ENCODE data around the gene SCARB1. TPM values are rescaled to one million over a fixed set of nuclear protein-coding genes. Genes with fewer than 3 reads are reported as not detected.
A peak's percentile ranks its signal among the peaks of the same experiment; 100 is the strongest.

Gene SCARB1
- total RNA-seq, 1 donor from 2014 or later: 4.3 TPM

GRCh38 chr12:124816295-124816854, 47.3 kb downstream of the SCARB1 start:
- H3K9me3 ChIP-seq (ENCODE audit: low read depth): no peaks in the 10 kb centered on the region
- no peak overlapping the region for H3K4me3 Mint-ChIP-seq
- H3K27ac Mint-ChIP-seq: peak overlapping the region; percentile 90
- no peak overlapping the region for H3K4me2 ChIP-seq
- H3K36me3 ChIP-seq: no peaks in the 10 kb centered on the region
- H3K79me2 ChIP-seq (ENCODE audit: low read depth): no peaks in the 10 kb centered on the region
- H2AFZ ChIP-seq (replicated peaks): no peak overlapping the region
- H3K27ac ChIP-seq: no peak overlapping the region
- peaks cover 7% of the 10 kb centered on the region for H3K27me3 Mint-ChIP-seq (ENCODE audit: insufficient read depth, low read depth)
- no peaks in the 10 kb centered on the region for H3K9me3 Mint-ChIP-seq
- H3K4me1 Mint-ChIP-seq: peaks cover 10% of the 10 kb centered on the region
- no peaks in the 10 kb centered on the region for H3K27me3 ChIP-seq
- no peaks in the 10 kb centered on the region for H4K20me1 ChIP-seq (ENCODE audit: low read depth)
- H3K9ac ChIP-seq: no peak overlapping the region
- H3F3A ChIP-seq (ENCODE audit: low read depth): no peaks in the 10 kb centered on the region
- peaks cover 13% of the 10 kb centered on the region for H3K4me1 ChIP-seq
- TF ChIP-seq EZH2 (IDR thresholded peaks at IDR 0.05) (no peak), CTCF (IDR thresholded peaks at IDR 0.05) (no peak), EZH2phosphoT487 (IDR thresholded peaks at IDR 0.05) (no peak)
- peaks cover 14% of the 10 kb centered on the region for H3K36me3 Mint-ChIP-seq
- no peak overlapping the region for H3K4me3 ChIP-seq
- no peak for DNase-seq (ENCODE audit: low spot score)

GRCh38 chr12:124814741-124815613, 48.7 kb downstream of the SCARB1 start:
- Mint-ChIP-seq H3K36me3 (peaks cover 14% of the 10 kb centered on the region), H3K4me1 (peaks cover 10% of the 10 kb centered on the region), H3K27ac (peak overlapping the region; percentile 26)

GRCh38 chr12:124813782-124814181, 49.9 kb downstream of the SCARB1 start:
- no peaks in the 10 kb centered on the region for H3K9me3 ChIP-seq (ENCODE audit: low read depth)

More at GRCh38 chr12:124814741-124815613, 48.7 kb downstream of the SCARB1 start:
- H3F3A ChIP-seq (ENCODE audit: low read depth): no peaks in the 10 kb centered on the region
- no peaks in the 10 kb centered on the region for H4K20me1 ChIP-seq (ENCODE audit: low read depth)
- Mint-ChIP-seq H3K27me3 (ENCODE audit: insufficient read depth, low read depth) (peaks cover 6% of the 10 kb centered on the region), H3K9me3 (no peaks in the 10 kb centered on the region), H3K4me3 (no peak overlapping the region)
- no peaks in the 10 kb centered on the region for H3K36me3 ChIP-seq
- no peak overlapping the region for H3K4me3 ChIP-seq
- no peak overlapping the region for H3K27ac ChIP-seq
- peak overlapping the region; percentile 42 for H3K4me2 ChIP-seq
- H3K27me3 ChIP-seq: no peaks in the 10 kb centered on the region
- DNase-seq (ENCODE audit: low spot score): peak; percentile 59
- peaks cover 13% of the 10 kb centered on the region for H3K4me1 ChIP-seq
- H2AFZ ChIP-seq (replicated peaks): no peak overlapping the region
- H3K79me2 ChIP-seq (ENCODE audit: low read depth): no peaks in the 10 kb centered on the region
- no peak overlapping the region for H3K9ac ChIP-seq
- no peaks in the 10 kb centered on the region for H3K9me3 ChIP-seq (ENCODE audit: low read depth)
- TF ChIP-seq EZH2phosphoT487 (IDR thresholded peaks at IDR 0.05) (no peak), CTCF (IDR thresholded peaks at IDR 0.05) (no peak), EZH2 (IDR thresholded peaks at IDR 0.05) (no peak)

More at GRCh38 chr12:124813782-124814181, 49.9 kb downstream of the SCARB1 start:
- Histone ChIP-seq H3K9ac (no peak overlapping the region), H3K27me3 (no peaks in the 10 kb centered on the region), H3K79me2 (ENCODE audit: low read depth) (no peaks in the 10 kb centered on the region), H4K20me1 (ENCODE audit: low read depth) (no peaks in the 10 kb centered on the region), H3K4me3 (no peak overlapping the region), H2AFZ (replicated peaks) (no peak overlapping the region), H3K4me2 (no peak overlapping the region), H3F3A (ENCODE audit: low read depth) (no peaks in the 10 kb centered on the region), H3K36me3 (no peaks in the 10 kb centered on the region), H3K4me1 (peaks cover 13% of the 10 kb centered on the region), H3K27ac (no peak overlapping the region)
- Mint-ChIP-seq H3K36me3 (peaks cover 14% of the 10 kb centered on the region), H3K4me3 (no peak overlapping the region), H3K4me1 (peaks cover 10% of the 10 kb centered on the region), H3K27ac (no peak overlapping the region), H3K27me3 (ENCODE audit: insufficient read depth, low read depth) (peaks cover 8% of the 10 kb centered on the region), H3K9me3 (no peaks in the 10 kb centered on the region)
- no peak for DNase-seq (ENCODE audit: low spot score)
- TF ChIP-seq EZH2 (IDR thresholded peaks at IDR 0.05) (no peak), CTCF (IDR thresholded peaks at IDR 0.05) (no peak), EZH2phosphoT487 (IDR thresholded peaks at IDR 0.05) (no peak)

All from neural progenitor cell (in vitro differentiated cells).